Measurements from ENCODE around the gene BTBD10. TPM values are rescaled to one million over a fixed set of nuclear protein-coding genes. Genes with fewer than 3 reads are reported as not detected.

BTBD10 gene
- total and polyA plus RNA-seq, 2 of the 13 experiments (the other 11 are each of a cell fraction or from before 2014, with no cell fraction given): 9.8 to 26.6 TPM

DNA sequence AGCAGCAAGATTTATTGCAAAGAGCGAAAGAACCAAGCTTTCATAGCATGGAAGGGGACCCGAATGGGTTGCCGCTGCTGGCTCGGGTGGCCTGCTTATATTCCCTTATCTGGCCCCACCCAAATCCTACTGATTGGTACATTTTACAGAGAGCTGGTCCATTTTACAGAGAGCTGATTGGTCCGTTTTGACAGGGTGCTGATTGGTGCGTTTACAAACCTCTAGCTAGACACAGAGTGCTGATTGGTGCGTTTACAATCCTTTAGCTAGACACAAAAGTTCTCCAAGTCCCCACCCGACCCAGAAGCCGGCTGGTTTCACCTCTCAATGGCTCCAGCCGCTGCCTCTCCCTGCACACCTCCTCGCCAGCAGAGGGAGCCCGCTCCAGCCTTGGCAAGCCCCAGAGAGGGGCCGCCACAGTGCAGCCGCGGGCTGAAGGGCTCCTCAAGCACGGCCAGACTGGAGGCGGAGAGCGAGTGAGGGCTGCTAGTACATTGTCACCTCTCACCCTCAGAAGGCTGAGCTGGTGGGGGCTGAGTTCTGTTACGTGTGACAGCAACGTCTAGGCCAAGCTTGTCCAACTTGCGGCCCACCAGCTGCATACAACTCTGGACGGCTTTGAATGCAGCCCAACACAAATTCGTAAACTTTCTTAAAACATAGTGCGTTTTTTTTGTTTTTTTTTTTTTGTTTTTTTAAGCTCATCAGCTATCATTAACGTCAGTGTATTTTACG lies 24.1 kb upstream of the BTBD10 start (continued):
- TF ChIP-seq, protein P1, sequence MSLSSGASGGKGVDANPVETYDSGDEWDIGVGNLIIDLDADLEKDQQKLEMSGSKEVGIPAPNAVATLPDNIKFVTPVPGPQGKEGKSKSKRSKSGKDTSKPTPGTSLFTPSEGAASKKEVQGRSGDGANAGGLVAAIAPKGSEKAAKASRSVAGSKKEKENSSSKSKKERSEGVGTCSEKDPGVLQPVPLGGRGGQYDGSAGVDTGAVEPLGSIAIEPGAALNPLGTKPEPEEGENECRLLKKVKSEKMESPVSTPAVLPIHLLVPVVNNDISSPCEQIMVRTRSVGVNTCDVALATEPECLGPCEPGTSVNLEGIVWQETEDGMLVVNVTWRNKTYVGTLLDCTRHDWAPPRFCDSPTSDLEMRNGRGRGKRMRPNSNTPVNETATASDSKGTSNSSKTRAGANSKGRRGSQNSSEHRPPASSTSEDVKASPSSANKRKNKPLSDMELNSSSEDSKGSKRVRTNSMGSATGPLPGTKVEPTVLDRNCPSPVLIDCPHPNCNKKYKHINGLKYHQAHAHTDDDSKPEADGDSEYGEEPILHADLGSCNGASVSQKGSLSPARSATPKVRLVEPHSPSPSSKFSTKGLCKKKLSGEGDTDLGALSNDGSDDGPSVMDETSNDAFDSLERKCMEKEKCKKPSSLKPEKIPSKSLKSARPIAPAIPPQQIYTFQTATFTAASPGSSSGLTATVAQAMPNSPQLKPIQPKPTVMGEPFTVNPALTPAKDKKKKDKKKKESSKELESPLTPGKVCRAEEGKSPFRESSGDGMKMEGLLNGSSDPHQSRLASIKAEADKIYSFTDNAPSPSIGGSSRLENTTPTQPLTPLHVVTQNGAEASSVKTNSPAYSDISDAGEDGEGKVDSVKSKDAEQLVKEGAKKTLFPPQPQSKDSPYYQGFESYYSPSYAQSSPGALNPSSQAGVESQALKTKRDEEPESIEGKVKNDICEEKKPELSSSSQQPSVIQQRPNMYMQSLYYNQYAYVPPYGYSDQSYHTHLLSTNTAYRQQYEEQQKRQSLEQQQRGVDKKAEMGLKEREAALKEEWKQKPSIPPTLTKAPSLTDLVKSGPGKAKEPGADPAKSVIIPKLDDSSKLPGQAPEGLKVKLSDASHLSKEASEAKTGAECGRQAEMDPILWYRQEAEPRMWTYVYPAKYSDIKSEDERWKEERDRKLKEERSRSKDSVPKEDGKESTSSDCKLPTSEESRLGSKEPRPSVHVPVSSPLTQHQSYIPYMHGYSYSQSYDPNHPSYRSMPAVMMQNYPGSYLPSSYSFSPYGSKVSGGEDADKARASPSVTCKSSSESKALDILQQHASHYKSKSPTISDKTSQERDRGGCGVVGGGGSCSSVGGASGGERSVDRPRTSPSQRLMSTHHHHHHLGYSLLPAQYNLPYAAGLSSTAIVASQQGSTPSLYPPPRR (CRISPR knock-in tag; IDR thresholded peaks at IDR 0.05; ENCODE audit: borderline replicate concordance): no peak; the same call in 1 of the 2 replicates
- TF ChIP-seq U2AF1 (optimal IDR thresholded peaks at IDR 0.05; ENCODE audit: low read depth, low read length) (no peak), ZNF777 (CRISPR knock-in tag; IDR thresholded peaks at IDR 0.05) (0 out of 2 replicates have a peak, but pooled peaks have one; percentile 60), TBX2 (CRISPR knock-in tag; IDR thresholded peaks at IDR 0.05; ENCODE audit: borderline replicate concordance) (0 out of 2 replicates have a peak, but pooled peaks have one; percentile 31), FOXK1 (CRISPR knock-in tag; IDR thresholded peaks at IDR 0.05; ENCODE audit: borderline replicate concordance, low read depth) (peak; percentile 49; the same call in 1 of the 2 replicates), ZFP41 (CRISPR knock-in tag; IDR thresholded peaks at IDR 0.05; ENCODE audit: borderline replicate concordance) (no peak), ZNF496 (CRISPR knock-in tag; IDR thresholded peaks at IDR 0.05; ENCODE audit: insufficient replicate concordance) (no peak), ZNF788 (CRISPR knock-in tag; IDR thresholded peaks at IDR 0.05; ENCODE audit: borderline replicate concordance) (peak; percentile 66), ZNF772 (CRISPR knock-in tag; IDR thresholded peaks at IDR 0.05) (no peak), ZNF430 (CRISPR knock-in tag; IDR thresholded peaks at IDR 0.05) (peak; percentile 24; the same call in 1 of the 2 replicates), ZNF383 (CRISPR knock-in tag; IDR thresholded peaks at IDR 0.05; ENCODE audit: borderline replicate concordance) (no peak), ZBTB21 (CRISPR knock-in tag; IDR thresholded peaks at IDR 0.05) (no peak), GZF1 (CRISPR knock-in tag; IDR thresholded peaks at IDR 0.05) (0 out of 2 replicates have a peak, but pooled peaks have one; percentile 27), ZNF83 (CRISPR knock-in tag; IDR thresholded peaks at IDR 0.05; ENCODE audit: borderline replicate concordance) (no peak)
- TF ChIP-seq, protein P2, sequence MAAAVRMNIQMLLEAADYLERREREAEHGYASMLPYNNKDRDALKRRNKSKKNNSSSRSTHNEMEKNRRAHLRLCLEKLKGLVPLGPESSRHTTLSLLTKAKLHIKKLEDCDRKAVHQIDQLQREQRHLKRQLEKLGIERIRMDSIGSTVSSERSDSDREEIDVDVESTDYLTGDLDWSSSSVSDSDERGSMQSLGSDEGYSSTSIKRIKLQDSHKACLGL (CRISPR knock-in tag; IDR thresholded peaks at IDR 0.05): 0 out of 2 replicates have a peak, but pooled peaks have one; percentile 41
- TF ChIP-seq, protein P3, sequence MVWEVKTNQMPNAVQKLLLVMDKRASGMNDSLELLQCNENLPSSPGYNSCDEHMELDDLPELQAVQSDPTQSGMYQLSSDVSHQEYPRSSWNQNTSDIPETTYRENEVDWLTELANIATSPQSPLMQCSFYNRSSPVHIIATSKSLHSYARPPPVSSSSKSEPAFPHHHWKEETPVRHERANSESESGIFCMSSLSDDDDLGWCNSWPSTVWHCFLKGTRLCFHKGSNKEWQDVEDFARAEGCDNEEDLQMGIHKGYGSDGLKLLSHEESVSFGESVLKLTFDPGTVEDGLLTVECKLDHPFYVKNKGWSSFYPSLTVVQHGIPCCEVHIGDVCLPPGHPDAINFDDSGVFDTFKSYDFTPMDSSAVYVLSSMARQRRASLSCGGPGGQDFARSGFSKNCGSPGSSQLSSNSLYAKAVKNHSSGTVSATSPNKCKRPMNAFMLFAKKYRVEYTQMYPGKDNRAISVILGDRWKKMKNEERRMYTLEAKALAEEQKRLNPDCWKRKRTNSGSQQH (CRISPR knock-in tag; IDR thresholded peaks at IDR 0.05; ENCODE audit: low read depth): peak; percentile 66; the same call in 1 of the 2 replicates

Measured in HepG2 (cell line).